GM18507 (cell line): ENCODE measurements around the gene SPTBN1.
A peak's percentile ranks its signal among the peaks of the same experiment; 100 is the strongest.

Source experiments
- DNase-seq: peaks from one replicate; pipeline ENCODE4 v3.0.0; 2011; ENCODE audit warnings: low read depth; ENCODE audit not compliant: insufficient read length; ENCODE audit errors: extremely low spot score
- FAIRE-seq: peaks from 2 replicates; lab custom pipeline; 2011; peaks lifted over from hg19 to GRCh38; lab: Jason Lieb, UNC

Gene SPTBN1

DNA sequence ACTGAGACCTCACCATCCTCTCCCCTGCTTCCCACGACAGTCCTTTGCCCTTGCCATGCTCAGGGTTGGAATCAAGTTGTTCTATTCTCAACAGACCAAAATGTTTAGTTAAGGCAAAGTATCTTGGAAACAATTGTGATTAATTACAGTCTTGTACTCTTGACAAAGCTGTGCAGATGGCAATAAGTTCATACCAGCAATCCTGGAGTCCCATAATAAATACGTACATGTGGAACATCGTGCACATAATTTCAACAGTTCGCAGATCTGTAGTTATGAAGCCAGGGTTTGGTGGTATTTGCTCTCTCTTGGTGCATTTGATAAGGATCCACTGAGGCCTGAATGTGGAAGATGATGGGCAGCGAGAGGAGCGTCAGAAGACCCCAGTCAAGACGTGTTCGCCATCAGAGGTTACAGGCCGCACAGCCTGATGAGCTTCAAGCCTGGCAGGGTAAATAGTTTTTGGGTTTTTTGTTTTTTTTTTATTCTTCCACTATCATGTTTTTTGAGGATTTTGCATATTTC, 214.4 kb downstream of the SPTBN1 start:
- no peak for FAIRE-seq
- DNase-seq: no peak

DNA sequence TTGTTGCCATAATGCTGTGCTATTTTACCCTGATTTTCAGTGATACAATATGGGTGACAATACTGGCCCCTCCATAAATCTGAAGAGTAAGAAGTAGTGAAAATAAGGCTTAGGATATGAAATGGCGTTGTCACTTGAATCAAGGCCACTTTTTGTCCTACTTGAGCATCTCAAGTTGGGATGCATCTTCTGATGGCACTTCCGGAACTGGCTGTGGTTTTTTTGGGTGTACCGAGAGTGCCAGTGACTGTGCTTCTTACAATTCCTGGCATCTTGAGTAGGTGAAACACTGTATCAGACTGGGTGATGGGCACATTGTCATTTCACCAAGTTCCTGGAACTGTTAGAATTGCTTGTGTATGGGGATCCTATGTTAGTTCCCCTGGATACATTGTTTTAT, 214.9 kb downstream of the SPTBN1 start:
- FAIRE-seq: no peak
- DNase-seq: no peak

- FAIRE-seq: no peak
These were observed 215.9 kb downstream of the SPTBN1 start for GRCh38 chr2:54671875-54672589.

DNA sequence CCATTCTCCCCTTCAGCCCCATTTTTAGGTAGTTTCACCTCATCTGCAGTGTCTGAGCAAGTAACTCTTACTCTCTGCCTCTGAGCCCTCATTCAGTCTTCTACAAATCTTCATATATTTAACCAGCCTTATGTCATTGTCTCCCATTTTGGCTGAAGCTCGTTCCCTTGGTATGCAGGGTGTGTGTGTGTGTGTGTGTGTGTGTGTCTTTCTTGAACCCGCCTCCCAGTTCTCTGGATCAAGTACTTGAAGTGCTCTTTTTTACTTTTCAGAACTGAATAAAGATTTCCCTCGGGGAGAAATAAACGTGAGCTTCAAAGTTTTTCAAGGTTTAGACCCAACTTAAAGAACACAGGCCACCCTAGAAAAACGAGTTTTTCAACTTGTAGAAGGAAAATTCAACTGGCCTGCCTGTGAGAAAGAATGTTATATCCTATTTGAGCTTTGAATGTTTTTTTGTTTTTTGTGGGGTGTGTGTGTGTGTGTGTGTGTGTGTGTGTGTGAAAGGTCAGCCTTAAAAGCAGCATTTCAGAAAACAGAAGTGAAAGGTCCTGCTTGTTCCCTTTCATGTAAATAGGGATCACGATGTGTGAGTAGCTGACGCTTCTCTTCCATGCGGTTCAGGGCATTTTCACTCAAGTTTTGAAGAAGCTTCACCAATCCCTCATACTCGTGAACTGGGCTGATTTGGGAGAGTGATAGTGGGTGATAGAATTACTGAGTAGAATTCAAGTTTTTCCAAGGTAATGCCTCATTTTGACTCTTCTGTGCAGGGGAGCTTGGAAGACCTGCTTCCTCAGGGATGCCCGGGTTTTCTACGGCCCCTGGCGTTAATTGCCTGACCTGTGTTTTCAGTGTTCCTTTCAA, 216.7 kb downstream of the SPTBN1 start:
- FAIRE-seq (peak; percentile 82), DNase-seq (no peak)

More at GRCh38 chr2:54671875-54672589, 215.9 kb downstream of the SPTBN1 start:
- no peak for DNase-seq

GRCh38 chr2:54673501-54673998, 217.4 kb downstream of the SPTBN1 start:
- no peak for DNase-seq
- FAIRE-seq: no peak

DNA sequence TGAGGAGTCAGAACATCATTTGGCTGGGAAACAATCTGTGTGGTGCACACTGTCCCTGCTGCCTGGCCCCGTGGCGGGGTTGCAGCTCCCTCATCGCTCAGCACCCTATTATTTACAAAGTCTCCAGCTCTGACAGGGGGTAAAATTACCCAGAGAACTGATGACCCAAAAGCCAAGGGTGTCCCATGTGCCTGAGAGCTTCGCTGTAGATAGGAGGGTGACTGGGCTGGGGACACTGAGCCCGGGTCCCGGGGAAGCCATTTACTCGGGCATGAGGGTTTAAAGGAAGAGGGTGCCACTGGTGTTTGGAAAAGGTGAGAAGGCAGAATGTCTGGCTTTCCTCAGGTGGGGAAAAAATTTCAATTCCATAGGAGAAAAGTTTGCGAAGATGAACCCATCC, 219.2 kb downstream of the SPTBN1 start:
- no peak for DNase-seq
- FAIRE-seq: no peak

DNA sequence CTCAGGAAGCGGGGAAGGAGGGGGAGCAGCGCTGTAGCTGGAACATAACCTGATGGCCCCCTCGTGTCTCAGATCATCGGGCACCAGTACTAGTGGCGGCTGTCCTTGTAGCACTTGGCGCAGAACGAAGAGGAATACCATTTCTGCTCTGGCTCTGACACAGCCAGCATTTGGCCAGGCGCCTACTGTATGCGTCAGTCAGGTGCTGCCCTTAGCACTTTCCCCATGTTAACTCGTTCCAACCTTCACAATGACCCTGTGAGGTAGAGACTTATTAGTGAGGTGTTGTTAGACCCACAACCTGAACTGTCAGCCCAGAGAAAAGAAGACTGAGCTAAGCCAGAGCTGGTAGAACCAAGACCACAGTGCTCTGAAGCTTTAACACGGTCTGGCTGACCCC, 219.6 kb downstream of the SPTBN1 start:
- FAIRE-seq: no peak
- no peak for DNase-seq

DNA sequence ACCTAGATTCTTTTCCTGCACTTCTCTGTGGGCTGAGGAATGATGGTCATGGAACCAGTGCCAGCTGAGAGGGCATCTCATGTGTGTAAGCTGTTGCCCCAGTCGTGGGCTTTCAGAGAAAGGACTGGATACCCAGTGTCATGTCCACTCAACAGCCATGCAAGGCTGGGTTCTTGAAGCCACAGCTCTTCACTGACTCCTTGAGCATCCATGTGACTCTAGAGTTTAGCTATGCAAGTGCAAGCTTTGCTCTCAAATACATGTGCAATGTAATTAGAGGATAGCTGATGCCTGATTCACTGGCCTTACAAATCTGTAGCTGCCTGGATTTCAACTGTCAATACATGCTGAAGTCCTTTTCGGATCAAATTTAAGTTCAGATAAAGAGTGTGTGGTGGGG, 220.5 kb downstream of the SPTBN1 start:
- FAIRE-seq (no peak), DNase-seq (no peak)

GRCh38 chr2:54677476-54678265, 221.5 kb downstream of the SPTBN1 start:
- DNase-seq: no peak
- no peak for FAIRE-seq

DNA sequence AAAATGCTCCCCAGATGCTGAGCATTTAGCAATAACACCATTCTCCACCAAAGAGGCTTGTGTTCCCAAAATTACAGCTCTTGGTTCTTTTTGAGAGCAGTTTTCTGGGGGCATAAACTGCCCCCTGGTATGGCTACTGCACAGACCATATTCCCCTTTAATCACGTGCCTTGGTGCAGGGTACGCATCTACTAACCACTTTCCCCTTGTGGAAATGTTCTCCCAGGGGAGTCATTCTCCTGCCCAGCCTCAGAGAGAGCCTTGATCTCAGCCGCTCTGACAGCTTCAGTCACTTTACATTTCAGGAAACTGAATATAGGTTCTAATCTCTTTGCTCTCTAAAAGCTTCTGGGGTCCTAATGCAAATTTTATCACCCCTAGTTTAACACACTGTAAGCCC, 222.6 kb downstream of the SPTBN1 start:
- no peak for FAIRE-seq
- no peak for DNase-seq

GRCh38 chr2:54680397-54681041, 224.4 kb downstream of the SPTBN1 start:
- peak; percentile 68 for FAIRE-seq
- no peak for DNase-seq

DNA sequence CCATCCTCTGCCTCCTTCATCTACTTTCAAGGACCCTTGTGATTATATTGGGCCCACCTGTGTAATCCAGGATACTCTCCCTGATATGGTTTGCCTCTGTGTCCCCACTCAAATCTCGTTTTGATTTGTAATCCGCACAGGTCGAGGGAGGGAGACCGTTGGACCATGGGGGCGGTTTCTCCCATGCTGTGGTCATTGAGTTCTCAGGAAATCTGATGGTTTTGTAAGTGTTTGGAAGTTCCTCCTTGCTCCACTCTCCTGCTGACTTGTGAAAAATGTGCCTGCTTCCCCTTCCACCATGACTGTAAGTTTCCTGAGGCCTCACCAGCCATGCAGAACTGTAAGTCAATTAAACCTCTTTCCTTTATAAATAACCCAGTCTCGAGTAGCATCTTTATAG, 225.3 kb downstream of the SPTBN1 start:
- FAIRE-seq: no peak

GRCh38 chr2:54683596-54683995, 227.5 kb downstream of the SPTBN1 start:
- DNase-seq: no peak

More for the DNA sequence above, 225.3 kb downstream of the SPTBN1 start:
- no peak for DNase-seq

DNA sequence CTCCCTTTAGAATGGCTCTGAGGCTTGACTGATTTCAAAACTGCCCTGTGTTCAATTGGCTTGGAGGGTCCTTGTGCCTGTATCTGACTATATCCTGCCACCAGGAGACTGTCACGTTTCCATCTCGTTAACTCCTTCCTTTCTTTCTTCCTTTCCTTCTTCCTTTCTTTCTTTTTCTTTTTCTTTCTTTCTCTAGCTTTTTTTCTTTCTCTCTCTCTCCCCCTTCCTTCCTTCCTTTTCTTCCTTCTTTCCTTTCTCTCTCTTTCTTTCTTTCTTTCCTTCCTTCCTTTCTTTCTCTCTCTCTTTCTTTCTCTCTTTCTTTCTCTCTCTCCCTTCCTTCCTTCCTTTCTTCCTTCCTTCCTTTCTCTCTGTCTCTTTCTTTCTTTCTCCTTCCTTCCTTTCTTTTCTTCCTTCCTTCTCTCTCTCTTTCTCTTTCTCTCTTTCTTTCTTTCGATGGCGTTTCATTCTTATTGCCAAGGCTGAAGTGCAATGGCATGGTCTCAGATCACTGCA, 229.2 kb downstream of the SPTBN1 start:
- FAIRE-seq (no peak), DNase-seq (no peak)

More at GRCh38 chr2:54683596-54683995, 227.5 kb downstream of the SPTBN1 start:
- FAIRE-seq: no peak

GRCh38 chr2:54687595-54688152, 231.5 kb downstream of the SPTBN1 start:
- DNase-seq (no peak), FAIRE-seq (peak; percentile 5)

DNA sequence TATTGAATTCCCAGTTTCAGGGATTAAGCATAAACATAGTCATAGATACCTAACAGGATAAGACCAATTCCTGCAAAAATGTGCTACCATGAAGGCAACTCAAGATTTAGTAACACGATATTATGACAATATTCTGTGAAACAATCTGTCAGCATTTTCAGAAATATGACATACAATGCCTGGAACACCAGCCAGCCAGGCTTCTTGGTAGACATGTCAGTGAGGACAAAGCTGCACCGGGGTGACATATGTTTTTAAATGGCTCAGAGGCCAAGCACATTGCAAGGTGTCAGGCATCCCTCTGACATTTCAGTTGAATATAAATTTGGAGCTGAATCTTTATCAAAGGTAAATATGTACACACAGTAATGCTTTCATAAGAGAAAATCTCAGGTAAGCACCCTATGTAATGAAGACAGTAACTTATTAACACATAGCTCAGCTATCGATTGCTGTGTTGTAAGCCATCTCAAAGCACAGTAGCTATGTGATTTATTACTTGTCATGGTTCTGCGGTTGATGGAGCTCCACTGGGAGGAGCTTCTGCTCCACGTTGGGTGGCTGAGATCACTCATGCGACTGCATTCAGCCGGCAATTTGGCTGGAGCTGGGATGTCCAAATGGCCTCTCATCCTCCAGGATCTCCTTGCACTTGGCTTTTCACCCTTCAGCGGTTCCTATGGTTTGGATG, 235.5 kb downstream of the SPTBN1 start:
- FAIRE-seq (no peak), DNase-seq (no peak)

DNA sequence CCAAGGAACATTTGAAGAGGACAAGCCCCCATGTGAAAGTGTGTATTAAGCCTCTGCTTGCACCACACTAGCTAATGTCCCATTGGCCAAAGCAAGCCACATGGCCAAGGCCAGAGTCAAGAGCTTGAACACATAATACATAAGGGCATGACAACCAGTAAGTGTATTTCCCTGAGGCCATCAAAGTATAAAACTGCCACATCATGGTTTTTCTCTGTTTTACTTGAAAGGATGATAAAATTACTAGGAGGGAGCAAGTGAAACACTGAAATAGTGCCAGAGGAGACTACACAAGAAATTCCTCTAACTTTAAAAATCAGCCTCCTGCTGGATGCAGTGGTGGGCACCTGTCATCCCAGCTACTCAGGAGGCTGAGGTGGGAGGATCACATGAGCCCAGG, 236.4 kb downstream of the SPTBN1 start:
- DNase-seq: no peak
- FAIRE-seq: no peak

- no peak for FAIRE-seq
- no peak for DNase-seq
These were observed 239.3 kb downstream of the SPTBN1 start for GRCh38 chr2:54695378-54695777.
